Measurements from ENCODE around the gene RHOBTB3.
"Not testable (repeated sequence)": the region's sequence is repeated elsewhere in the genome, so short reads cannot be mapped to it uniquely, and the experiment has no call there.

The RHOBTB3 gene

GRCh38 chr5:95799191-95799835 lies 68.2 kb downstream of the RHOBTB3 start:
- no peak for DNase-seq (ENCODE audit: low read depth, low spot score)

- DNase-seq (ENCODE audit: low read depth, low spot score), result no peak
Observed at GRCh38 chr5:95800553-95800952, 69.4 kb downstream of the RHOBTB3 start.

- DNase-seq (ENCODE audit: low read depth, low spot score), result no peak
Observed at GRCh38 chr5:95801532-95801931, 70.4 kb downstream of the RHOBTB3 start.

- DNase-seq (ENCODE audit: low read depth, low spot score), result no peak
Observed at GRCh38 chr5:95801961-95802360, 70.8 kb downstream of the RHOBTB3 start.

GRCh38 chr5:95803271-95804148 lies 72.4 kb downstream of the RHOBTB3 start:
- no peak for DNase-seq (ENCODE audit: low read depth, low spot score)

GRCh38 chr5:95804736-95805539 lies 73.8 kb downstream of the RHOBTB3 start:
- no peak for DNase-seq (ENCODE audit: low read depth, low spot score)

GRCh38 chr5:95806687-95807086 lies 75.6 kb downstream of the RHOBTB3 start:
- DNase-seq (ENCODE audit: low read depth, low spot score), result no peak

GRCh38 chr5:95808013-95808685 lies 77.0 kb downstream of the RHOBTB3 start:
- no peak for DNase-seq (ENCODE audit: low read depth, low spot score)

- peak; percentile 55 for DNase-seq (ENCODE audit: low read depth, low spot score)
Observed at GRCh38 chr5:95808686-95809413, 77.7 kb downstream of the RHOBTB3 start.

- no peak for DNase-seq (ENCODE audit: low read depth, low spot score)
Observed at GRCh38 chr5:95809414-95809960, 78.4 kb downstream of the RHOBTB3 start.

GRCh38 chr5:95810305-95811125 lies 79.4 kb downstream of the RHOBTB3 start:
- no peak for DNase-seq (ENCODE audit: low read depth, low spot score)

GRCh38 chr5:95811126-95811423 lies 79.9 kb downstream of the RHOBTB3 start:
- not testable (repeated sequence) for DNase-seq (ENCODE audit: low read depth, low spot score)

- not testable (repeated sequence) for DNase-seq (ENCODE audit: low read depth, low spot score)
Observed at GRCh38 chr5:95811461-95812073, 80.4 kb downstream of the RHOBTB3 start.

- no peak for DNase-seq (ENCODE audit: low read depth, low spot score)
Observed at GRCh38 chr5:95812074-95812471, 80.9 kb downstream of the RHOBTB3 start.

- not testable (repeated sequence) for DNase-seq (ENCODE audit: low read depth, low spot score)
Observed at GRCh38 chr5:95813035-95813434, 81.9 kb downstream of the RHOBTB3 start.

GRCh38 chr5:95815155-95815729 lies 84.1 kb downstream of the RHOBTB3 start:
- no peak for DNase-seq (ENCODE audit: low read depth, low spot score)

GRCh38 chr5:95816341-95816740 lies 85.2 kb downstream of the RHOBTB3 start:
- no peak for DNase-seq (ENCODE audit: low read depth, low spot score)

- DNase-seq (ENCODE audit: low read depth, low spot score), result no peak
Observed at GRCh38 chr5:95816776-95817175, 85.6 kb downstream of the RHOBTB3 start.

GRCh38 chr5:95817430-95817829 lies 86.3 kb downstream of the RHOBTB3 start:
- no peak for DNase-seq (ENCODE audit: low read depth, low spot score)
